ENCODE results near the gene SHQ1. TPM values are rescaled to one million over a fixed set of nuclear protein-coding genes. Genes with fewer than 3 reads are reported as not detected.

Gene SHQ1
- total RNA-seq, 2 experiments from 2014 or later = 9.4 to 13.1 TPM

GRCh38 chr3:72700106-72700505 lies 148.1 kb downstream of the SHQ1 start:
- POLR2A ChIA-PET = no interaction called here
- no peak for TF ChIP-seq CTCF (IDR thresholded peaks at IDR 0.05)

GRCh38 chr3:72699631-72700030 lies 148.6 kb downstream of the SHQ1 start:
- Histone ChIP-seq H3K4me1 (ENCODE audit: insufficient read depth, low read length) (no peaks in the 10 kb centered on the region), H3K27ac (ENCODE audit: low read depth in 1 of 2, low read length in 2 of 2) (no peak overlapping the region), H3K36me3 (ENCODE audit: insufficient read depth, low read length) (no peaks in the 10 kb centered on the region), H3K9me3 (ENCODE audit: control insufficient read depth in 1 of 2, insufficient read depth in 1 of 2, low read length in 2 of 2) (no peaks in the 10 kb centered on the region), H3K4me3 (ENCODE audit: low read length) (no peak overlapping the region), H3K27me3 (ENCODE audit: control insufficient read depth in 1 of 2, insufficient read depth in 2 of 2, low read length in 2 of 2) (no peaks in the 10 kb centered on the region)
- Mint-ChIP-seq H3K36me3 (ENCODE audit: low read depth) (no peaks in the 10 kb centered on the region), H3K4me3 (no peak overlapping the region), H3K4me1 (ENCODE audit: low read depth) (no peaks in the 10 kb centered on the region), H3K27me3 (no peaks in the 10 kb centered on the region), H3K27ac (no peak overlapping the region), H3K9me3 (no peaks in the 10 kb centered on the region)
- ChIA-PET CTCF (no interaction called here), POLR2A (no interaction called here)
- ATAC-seq (ENCODE audit: poor library complexity) = no peak
- DNase-seq = no peak
- TF ChIP-seq CTCF (IDR thresholded peaks at IDR 0.05) = no peak
- intact Hi-C loops (cut with DNase I, micrococcal nuclease) = no loop called here

More at GRCh38 chr3:72700106-72700505, 148.1 kb downstream of the SHQ1 start:
- H3K4me1 ChIP-seq (ENCODE audit: insufficient read depth, low read length) = no peaks in the 10 kb centered on the region
- ATAC-seq (ENCODE audit: poor library complexity) (no peak), DNase-seq (no peak)
- intact Hi-C loops (cut with DNase I, micrococcal nuclease) = no loop called here
- H3K36me3 ChIP-seq (ENCODE audit: insufficient read depth, low read length) = no peaks in the 10 kb centered on the region
- no peaks in the 10 kb centered on the region for H3K27me3 Mint-ChIP-seq
- H3K4me3 Mint-ChIP-seq = no peak overlapping the region
- no peaks in the 10 kb centered on the region for H3K9me3 ChIP-seq (ENCODE audit: control insufficient read depth in 1 of 2, insufficient read depth in 1 of 2, low read length in 2 of 2)
- H3K27ac Mint-ChIP-seq = no peak overlapping the region
- H3K27me3 ChIP-seq (ENCODE audit: control insufficient read depth in 1 of 2, insufficient read depth in 2 of 2, low read length in 2 of 2) = no peaks in the 10 kb centered on the region
- no peaks in the 10 kb centered on the region for H3K4me1 Mint-ChIP-seq (ENCODE audit: low read depth)
- H3K9me3 Mint-ChIP-seq = no peaks in the 10 kb centered on the region
- no peak overlapping the region for H3K27ac ChIP-seq (ENCODE audit: low read depth in 1 of 2, low read length in 2 of 2)
- H3K36me3 Mint-ChIP-seq (ENCODE audit: low read depth) = no peaks in the 10 kb centered on the region
- no peak overlapping the region for H3K4me3 ChIP-seq (ENCODE audit: low read length)
- CTCF ChIA-PET = no interaction called here

Other genes with a start within 250 kb of the SHQ1 start
- under 1 TPM in 1 of 2 experiments, not detected in 1; 0.08 TPM for gene GXYLT2, start 39.6 kb upstream of the SHQ1 start, total RNA-seq
- 10 to 100 TPM; 67.8 to 80.3 TPM for gene PPP4R2, start 148.4 kb upstream of the SHQ1 start, total RNA-seq
- gene EBLN2, start 213.2 kb upstream of the SHQ1 start, total RNA-seq = 10 to 100 TPM; 14.8 to 16.0 TPM